Measurements from ENCODE around the gene ABCC2. TPM values are rescaled to one million over a fixed set of nuclear protein-coding genes. Genes with fewer than 3 reads are reported as not detected.
A peak's percentile ranks its signal among the peaks of the same experiment; 100 is the strongest.
"Not testable (repeated sequence)": the region's sequence is repeated elsewhere in the genome, so short reads cannot be mapped to it uniquely, and the experiment has no call there.

ABCC2 gene
- under 1 TPM in 8 of 9 donors, not detected in 1; 0.08 to 0.72 (median 0.20) TPM for total RNA-seq
- polyA plus RNA-seq: under 1 TPM; 0.11 to 0.21 TPM
- long read RNA-seq, donor 1: 0 reads
- long read RNA-seq, donor 2, partial matches to known transcripts: 0 of 1 reads
- long read RNA-seq, donor 2, other reads (novel, unspliced or antisense): 1 of 1 reads
- long read RNA-seq, donor 3: 0 reads

DNA sequence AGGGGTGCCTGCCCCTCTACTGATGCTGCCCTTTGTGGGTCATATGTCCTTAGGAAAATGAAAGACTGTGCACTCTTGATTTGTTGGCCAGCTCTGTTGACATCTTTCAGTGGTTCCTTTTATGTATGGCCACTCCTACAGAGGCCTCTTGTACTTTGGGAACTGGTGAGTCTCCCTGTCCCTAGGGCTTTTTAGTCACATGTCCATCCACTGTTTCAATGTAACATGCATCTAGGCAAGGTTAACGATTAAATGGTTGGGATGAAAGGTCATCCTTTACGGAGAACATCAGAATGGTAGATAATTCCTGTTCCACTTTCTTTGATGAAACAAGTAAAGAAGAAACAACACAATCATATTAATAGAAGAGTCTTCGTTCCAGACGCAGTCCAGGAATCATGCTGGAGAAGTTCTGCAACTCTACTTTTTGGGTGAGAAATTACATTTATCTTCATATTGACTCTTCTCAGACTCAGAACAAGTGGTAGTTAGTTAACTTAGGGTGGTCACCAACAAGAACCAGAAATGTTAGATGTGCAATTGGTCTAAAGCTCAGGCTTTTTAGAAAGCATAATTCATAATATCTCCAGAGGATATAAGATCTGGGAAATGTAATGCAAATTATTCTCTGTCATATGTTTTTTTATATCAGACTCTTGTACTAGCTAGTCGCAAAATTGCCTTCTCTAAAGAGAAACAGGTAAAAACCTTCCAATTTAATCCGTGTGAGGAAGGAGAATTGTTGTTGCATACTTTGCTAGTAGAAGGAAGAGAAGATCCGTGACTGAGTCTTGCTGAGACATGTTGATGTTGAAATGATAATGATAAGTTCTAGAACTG lies at the start of gene ABCC2:
TSS of gene ABCC2 (plus strand) at position 194 of the 840 bp plus-strand sequence. CDS start at position 399, 205 bp downstream.
- no peak for TF ChIP-seq POLR2A (IDR thresholded peaks at IDR 0.05)
- no peak for TF ChIP-seq CTCF (IDR thresholded peaks at IDR 0.05)

GRCh38 chr10:99733366-99733765 lies 49.1 kb upstream of the ABCC2 start:
- no peak for DNase-seq
- TF ChIP-seq POLR2A (IDR thresholded peaks at IDR 0.05) (no peak), CTCF (IDR thresholded peaks at IDR 0.05) (no peak)
- Histone ChIP-seq H3K4me1 (peaks cover 0 to 39% (median 18%) of the 10 kb centered on the region in 12 donors), H3K27me3 (no peaks in the 10 kb centered on the region), H3K4me3 (peak overlapping the region in 7 of 12 donors; percentile 62 to 96 (median 89)), H3K27ac (no peak overlapping the region), H3K9me3 (no peaks in the 10 kb centered on the region), H3K36me3 (peaks cover 0 to 40% (median 31%) of the 10 kb centered on the region in 9 donors)
- 67 to 79% (median 73%) methylated on average over 8 of the region's 8 CpGs for WGBS, 4 donors
- intact Hi-C loops (cut with DNase I): loop anchor here in 1 of 10 donors (5.0 kb wide), 1 partner anchor 111 kb away; the partner anchor contains the start of gene SLC25A28
- no peak for ATAC-seq

More for the DNA sequence above, at the start of gene ABCC2:
- intact Hi-C loops (cut with DNase I): no loop called here
- WGBS, 4 donors: 78 to 89% (median 88%) methylated on average over 7 of the region's 7 CpGs
- ATAC-seq (no peak), DNase-seq (no peak)
- peaks cover 0 to 10% (median 0%) of the 10 kb centered on the region in 12 donors for H3K4me1 ChIP-seq
- no peak within 1 kb of the TSS for H3K27ac ChIP-seq
- peaks cover 0 to 4% (median 0%) of the 10 kb centered on the region in 12 donors for H3K9me3 ChIP-seq
- H3K27me3 ChIP-seq: no peaks in the 10 kb centered on the region
- H3K36me3 ChIP-seq: no peaks in the 10 kb centered on the region
- H3K4me3 ChIP-seq: no peak within 1 kb of the TSS

DNA sequence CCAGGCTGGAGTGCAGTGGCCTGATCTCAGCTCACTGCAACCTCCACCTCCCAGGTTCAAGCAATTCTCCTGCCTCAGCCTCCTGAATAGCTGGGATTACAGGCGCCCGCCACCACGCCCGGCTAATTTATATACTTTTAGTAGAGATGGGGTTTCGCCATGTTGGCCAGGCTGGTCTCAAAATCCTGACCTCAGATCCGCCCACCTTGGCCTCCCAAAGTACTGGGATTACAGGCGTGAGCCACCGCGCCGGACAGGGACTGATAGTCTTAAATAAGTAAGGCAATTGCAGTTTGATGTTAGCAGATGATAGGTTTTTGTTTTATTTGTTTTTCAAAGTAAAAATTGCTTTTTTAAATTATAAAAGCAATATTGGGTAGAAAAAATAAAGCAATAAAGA lies 48.3 kb upstream of the ABCC2 start:
- ATAC-seq, H3K9me3 ChIP-seq, H3K27ac ChIP-seq, H3K4me3 ChIP-seq, DNase-seq, H3K27me3 ChIP-seq: not testable (repeated sequence)
- intact Hi-C loops (cut with DNase I): loop anchor here in 1 of 10 donors (5.0 kb wide), 1 partner anchor 112 kb away; the partner anchor contains the start of gene SLC25A28
- Histone ChIP-seq H3K36me3 (peaks cover 0 to 39% (median 31%) of the 10 kb centered on the region in 9 donors), H3K4me1 (peaks cover 0 to 39% (median 18%) of the 10 kb centered on the region in 12 donors)
- 93 to 98% (median 98%) methylated on average over 10 of the region's 10 CpGs for WGBS, 4 donors

GRCh38 chr10:99740260-99740659 lies 42.2 kb upstream of the ABCC2 start:
- Histone ChIP-seq H3K27me3 (no peaks in the 10 kb centered on the region), H3K36me3 (peaks cover 0 to 95% (median 91%) of the 10 kb centered on the region in 9 donors), H3K4me1 (peaks cover 0 to 19% (median 5%) of the 10 kb centered on the region in 12 donors), H3K4me3 (no peak overlapping the region), H3K27ac (no peak overlapping the region), H3K9me3 (peaks cover 0 to 25% (median 14%) of the 10 kb centered on the region in 12 donors)
- 97 to 98% (median 98%) methylated on average over 2 of the region's 2 CpGs for WGBS, 4 donors
- intact Hi-C loops (cut with DNase I): no loop called here
- ATAC-seq: no peak
- DNase-seq: no peak
- TF ChIP-seq POLR2A (IDR thresholded peaks at IDR 0.05) (no peak), CTCF (IDR thresholded peaks at IDR 0.05) (peak in 1 of 12 donors; percentile 3)
